Measurements from ENCODE around the gene ARMH3. TPM values are rescaled to one million over a fixed set of nuclear protein-coding genes. Genes with fewer than 3 reads are reported as not detected.

The ARMH3 gene
- total and polyA plus RNA-seq, 2 experiments from 2014 or later: 8.7 to 11.1 TPM

DNA sequence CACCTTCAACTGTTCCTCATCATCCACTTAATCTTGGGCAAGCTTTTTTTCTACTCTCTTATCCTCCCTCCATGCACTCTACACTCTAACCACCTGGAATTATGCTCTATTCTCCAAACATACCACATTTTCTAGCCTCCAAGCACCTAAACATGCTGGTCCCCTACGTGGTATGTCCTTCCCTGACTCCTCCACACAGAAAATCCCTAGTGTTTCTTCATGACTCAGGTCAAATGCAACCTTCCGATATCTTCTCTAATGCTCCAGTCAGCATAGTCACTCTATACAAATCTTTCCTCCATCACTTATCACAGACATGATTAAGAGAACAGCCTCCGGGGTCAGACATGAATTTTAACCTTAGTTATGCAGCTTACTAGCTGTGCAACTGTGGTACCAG lies 68.8 kb downstream of the ARMH3 start:
- Histone ChIP-seq H3K4me2 (no peak overlapping the region), H3F3A (replicated peaks; ENCODE audit: low read depth) (no peaks in the 10 kb centered on the region), H3K79me2 (replicated peaks; ENCODE audit: insufficient read depth) (no peaks in the 10 kb centered on the region), H3K27me3 (ENCODE audit: insufficient read depth) (no peaks in the 10 kb centered on the region), H2AFZ (no peak overlapping the region), H3K36me3 (ENCODE audit: insufficient read depth) (peaks cover 14% of the 10 kb centered on the region; the same call in 1 of the 2 replicates), H3K27ac (ENCODE audit: low read depth) (no peak overlapping the region), H3K4me3 (no peak overlapping the region), H3K9me2 (ENCODE audit: insufficient read depth) (no peaks in the 10 kb centered on the region), H3K4me1 (ENCODE audit: insufficient read depth) (no peaks in the 10 kb centered on the region), H4K20me1 (replicated peaks; ENCODE audit: insufficient read depth) (0 out of 2 replicates have a peak, but pooled peaks cover 3% of the 10 kb centered on the region)
- Mint-ChIP-seq H3K9me3 (no peaks in the 10 kb centered on the region), H3K4me3 (no peak overlapping the region), H3K4me1 (no peaks in the 10 kb centered on the region), H3K27ac (no peak overlapping the region), H3K36me3 (ENCODE audit: low read depth) (peaks cover 15% of the 10 kb centered on the region; the same call in 2 of the 3 replicates), H3K27me3 (ENCODE audit: insufficient read depth, low read depth, poor library complexity) (no peaks in the 10 kb centered on the region)
- DNase-seq (ENCODE audit: low spot score) (no peak), ATAC-seq (no peak)
- TF ChIP-seq, protein P1, sequence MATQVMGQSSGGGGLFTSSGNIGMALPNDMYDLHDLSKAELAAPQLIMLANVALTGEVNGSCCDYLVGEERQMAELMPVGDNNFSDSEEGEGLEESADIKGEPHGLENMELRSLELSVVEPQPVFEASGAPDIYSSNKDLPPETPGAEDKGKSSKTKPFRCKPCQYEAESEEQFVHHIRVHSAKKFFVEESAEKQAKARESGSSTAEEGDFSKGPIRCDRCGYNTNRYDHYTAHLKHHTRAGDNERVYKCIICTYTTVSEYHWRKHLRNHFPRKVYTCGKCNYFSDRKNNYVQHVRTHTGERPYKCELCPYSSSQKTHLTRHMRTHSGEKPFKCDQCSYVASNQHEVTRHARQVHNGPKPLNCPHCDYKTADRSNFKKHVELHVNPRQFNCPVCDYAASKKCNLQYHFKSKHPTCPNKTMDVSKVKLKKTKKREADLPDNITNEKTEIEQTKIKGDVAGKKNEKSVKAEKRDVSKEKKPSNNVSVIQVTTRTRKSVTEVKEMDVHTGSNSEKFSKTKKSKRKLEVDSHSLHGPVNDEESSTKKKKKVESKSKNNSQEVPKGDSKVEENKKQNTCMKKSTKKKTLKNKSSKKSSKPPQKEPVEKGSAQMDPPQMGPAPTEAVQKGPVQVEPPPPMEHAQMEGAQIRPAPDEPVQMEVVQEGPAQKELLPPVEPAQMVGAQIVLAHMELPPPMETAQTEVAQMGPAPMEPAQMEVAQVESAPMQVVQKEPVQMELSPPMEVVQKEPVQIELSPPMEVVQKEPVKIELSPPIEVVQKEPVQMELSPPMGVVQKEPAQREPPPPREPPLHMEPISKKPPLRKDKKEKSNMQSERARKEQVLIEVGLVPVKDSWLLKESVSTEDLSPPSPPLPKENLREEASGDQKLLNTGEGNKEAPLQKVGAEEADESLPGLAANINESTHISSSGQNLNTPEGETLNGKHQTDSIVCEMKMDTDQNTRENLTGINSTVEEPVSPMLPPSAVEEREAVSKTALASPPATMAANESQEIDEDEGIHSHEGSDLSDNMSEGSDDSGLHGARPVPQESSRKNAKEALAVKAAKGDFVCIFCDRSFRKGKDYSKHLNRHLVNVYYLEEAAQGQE (IDR thresholded peaks at IDR 0.05; ENCODE audit: unreplicated experiment): no peak
- TF ChIP-seq POLR2AphosphoS5 (IDR thresholded peaks at IDR 0.05; ENCODE audit: low read depth) (no peak), EZH2 (IDR thresholded peaks at IDR 0.05; ENCODE audit: low read depth, unreplicated experiment) (no peak), ZNF331 (CRISPR knock-in tag; IDR thresholded peaks at IDR 0.05; ENCODE audit: low read depth) (no peak), NANOG (IDR thresholded peaks at IDR 0.05; ENCODE audit: borderline replicate concordance) (no peak), JUNB (IDR thresholded peaks at IDR 0.05; ENCODE audit: unreplicated experiment) (no peak), EZH2phosphoT487 (IDR thresholded peaks at IDR 0.05; ENCODE audit: unreplicated experiment) (no peak), STAT1 (IDR thresholded peaks at IDR 0.05; ENCODE audit: unreplicated experiment) (no peak), CREB1 (CRISPR knock-in tag; IDR thresholded peaks at IDR 0.05; ENCODE audit: low read depth) (no peak)
- TF ChIP-seq, protein P2, sequence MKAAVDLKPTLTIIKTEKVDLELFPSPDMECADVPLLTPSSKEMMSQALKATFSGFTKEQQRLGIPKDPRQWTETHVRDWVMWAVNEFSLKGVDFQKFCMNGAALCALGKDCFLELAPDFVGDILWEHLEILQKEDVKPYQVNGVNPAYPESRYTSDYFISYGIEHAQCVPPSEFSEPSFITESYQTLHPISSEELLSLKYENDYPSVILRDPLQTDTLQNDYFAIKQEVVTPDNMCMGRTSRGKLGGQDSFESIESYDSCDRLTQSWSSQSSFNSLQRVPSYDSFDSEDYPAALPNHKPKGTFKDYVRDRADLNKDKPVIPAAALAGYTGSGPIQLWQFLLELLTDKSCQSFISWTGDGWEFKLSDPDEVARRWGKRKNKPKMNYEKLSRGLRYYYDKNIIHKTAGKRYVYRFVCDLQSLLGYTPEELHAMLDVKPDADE (IDR thresholded peaks at IDR 0.05): no peak
- TF ChIP-seq, protein P3, sequence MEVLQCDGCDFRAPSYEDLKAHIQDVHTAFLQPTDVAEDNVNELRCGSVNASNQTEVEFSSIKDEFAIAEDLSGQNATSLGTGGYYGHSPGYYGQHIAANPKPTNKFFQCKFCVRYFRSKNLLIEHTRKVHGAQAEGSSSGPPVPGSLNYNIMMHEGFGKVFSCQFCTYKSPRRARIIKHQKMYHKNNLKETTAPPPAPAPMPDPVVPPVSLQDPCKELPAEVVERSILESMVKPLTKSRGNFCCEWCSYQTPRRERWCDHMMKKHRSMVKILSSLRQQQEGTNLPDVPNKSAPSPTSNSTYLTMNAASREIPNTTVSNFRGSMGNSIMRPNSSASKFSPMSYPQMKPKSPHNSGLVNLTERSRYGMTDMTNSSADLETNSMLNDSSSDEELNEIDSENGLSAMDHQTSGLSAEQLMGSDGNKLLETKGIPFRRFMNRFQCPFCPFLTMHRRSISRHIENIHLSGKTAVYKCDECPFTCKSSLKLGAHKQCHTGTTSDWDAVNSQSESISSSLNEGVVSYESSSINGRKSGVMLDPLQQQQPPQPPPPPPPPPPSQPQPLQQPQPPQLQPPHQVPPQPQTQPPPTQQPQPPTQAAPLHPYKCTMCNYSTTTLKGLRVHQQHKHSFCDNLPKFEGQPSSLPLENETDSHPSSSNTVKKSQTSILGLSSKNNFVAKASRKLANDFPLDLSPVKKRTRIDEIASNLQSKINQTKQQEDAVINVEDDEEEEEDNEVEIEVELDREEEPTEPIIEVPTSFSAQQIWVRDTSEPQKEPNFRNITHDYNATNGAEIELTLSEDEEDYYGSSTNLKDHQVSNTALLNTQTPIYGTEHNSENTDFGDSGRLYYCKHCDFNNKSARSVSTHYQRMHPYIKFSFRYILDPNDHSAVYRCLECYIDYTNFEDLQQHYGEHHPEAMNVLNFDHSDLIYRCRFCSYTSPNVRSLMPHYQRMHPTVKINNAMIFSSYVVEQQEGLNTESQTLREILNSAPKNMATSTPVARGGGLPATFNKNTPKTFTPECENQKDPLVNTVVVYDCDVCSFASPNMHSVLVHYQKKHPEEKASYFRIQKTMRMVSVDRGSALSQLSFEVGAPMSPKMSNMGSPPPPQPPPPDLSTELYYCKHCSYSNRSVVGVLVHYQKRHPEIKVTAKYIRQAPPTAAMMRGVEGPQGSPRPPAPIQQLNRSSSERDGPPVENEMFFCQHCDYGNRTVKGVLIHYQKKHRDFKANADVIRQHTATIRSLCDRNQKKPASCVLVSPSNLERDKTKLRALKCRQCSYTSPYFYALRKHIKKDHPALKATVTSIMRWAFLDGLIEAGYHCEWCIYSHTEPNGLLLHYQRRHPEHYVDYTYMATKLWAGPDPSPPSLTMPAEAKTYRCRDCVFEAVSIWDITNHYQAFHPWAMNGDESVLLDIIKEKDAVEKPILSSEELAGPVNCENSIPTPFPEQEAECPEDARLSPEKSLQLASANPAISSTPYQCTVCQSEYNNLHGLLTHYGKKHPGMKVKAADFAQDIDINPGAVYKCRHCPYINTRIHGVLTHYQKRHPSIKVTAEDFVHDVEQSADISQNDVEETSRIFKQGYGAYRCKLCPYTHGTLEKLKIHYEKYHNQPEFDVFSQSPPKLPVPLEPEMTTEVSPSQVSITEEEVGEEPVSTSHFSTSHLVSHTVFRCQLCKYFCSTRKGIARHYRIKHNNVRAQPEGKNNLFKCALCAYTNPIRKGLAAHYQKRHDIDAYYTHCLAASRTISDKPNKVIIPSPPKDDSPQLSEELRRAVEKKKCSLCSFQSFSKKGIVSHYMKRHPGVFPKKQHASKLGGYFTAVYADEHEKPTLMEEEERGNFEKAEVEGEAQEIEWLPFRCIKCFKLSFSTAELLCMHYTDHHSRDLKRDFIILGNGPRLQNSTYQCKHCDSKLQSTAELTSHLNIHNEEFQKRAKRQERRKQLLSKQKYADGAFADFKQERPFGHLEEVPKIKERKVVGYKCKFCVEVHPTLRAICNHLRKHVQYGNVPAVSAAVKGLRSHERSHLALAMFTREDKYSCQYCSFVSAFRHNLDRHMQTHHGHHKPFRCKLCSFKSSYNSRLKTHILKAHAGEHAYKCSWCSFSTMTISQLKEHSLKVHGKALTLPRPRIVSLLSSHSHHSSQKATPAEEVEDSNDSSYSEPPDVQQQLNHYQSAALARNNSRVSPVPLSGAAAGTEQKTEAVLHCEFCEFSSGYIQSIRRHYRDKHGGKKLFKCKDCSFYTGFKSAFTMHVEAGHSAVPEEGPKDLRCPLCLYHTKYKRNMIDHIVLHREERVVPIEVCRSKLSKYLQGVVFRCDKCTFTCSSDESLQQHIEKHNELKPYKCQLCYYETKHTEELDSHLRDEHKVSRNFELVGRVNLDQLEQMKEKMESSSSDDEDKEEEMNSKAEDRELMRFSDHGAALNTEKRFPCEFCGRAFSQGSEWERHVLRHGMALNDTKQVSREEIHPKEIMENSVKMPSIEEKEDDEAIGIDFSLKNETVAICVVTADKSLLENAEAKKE (CRISPR knock-in tag; IDR thresholded peaks at IDR 0.05): no peak
- TF ChIP-seq, protein P4, sequence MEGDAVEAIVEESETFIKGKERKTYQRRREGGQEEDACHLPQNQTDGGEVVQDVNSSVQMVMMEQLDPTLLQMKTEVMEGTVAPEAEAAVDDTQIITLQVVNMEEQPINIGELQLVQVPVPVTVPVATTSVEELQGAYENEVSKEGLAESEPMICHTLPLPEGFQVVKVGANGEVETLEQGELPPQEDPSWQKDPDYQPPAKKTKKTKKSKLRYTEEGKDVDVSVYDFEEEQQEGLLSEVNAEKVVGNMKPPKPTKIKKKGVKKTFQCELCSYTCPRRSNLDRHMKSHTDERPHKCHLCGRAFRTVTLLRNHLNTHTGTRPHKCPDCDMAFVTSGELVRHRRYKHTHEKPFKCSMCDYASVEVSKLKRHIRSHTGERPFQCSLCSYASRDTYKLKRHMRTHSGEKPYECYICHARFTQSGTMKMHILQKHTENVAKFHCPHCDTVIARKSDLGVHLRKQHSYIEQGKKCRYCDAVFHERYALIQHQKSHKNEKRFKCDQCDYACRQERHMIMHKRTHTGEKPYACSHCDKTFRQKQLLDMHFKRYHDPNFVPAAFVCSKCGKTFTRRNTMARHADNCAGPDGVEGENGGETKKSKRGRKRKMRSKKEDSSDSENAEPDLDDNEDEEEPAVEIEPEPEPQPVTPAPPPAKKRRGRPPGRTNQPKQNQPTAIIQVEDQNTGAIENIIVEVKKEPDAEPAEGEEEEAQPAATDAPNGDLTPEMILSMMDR (conservative IDR thresholded peaks at IDR 0.05; ENCODE audit: low read depth in 2 of 2): no peak
